Esophagus squamous epithelium (tissue), 5 donors: ENCODE measurements around the gene CCDC192. TPM values are rescaled to one million over a fixed set of nuclear protein-coding genes. Genes with fewer than 3 reads are reported as not detected.
A peak's percentile ranks its signal among the peaks of the same experiment; 100 is the strongest.

ENCODE experiments used
- DNase-seq: peaks from one replicate; lab custom pipeline; 2025; lab: John Stamatoyannopoulos, UW
- H3K27ac ChIP-seq, 4 donors: fragments of 200-600 bp; sonication (generic); one replicate each; pipeline ENCODE4 v1.5.1; 2016 to 2019; ENCODE audit warnings: mild to moderate bottlenecking in 1 of 4
- H3K27me3 ChIP-seq, 4 donors: fragments of 200-600 bp; sonication (generic); 1 replicate in 3 of 4; 2 replicates in 1 of 4; pipeline versions ENCODE4 v1.5.1 to v1.6.0; 2017 to 2021; ENCODE audit warnings: antibody characterized with exemption in 1 of 4
- H3K36me3 ChIP-seq, 3 donors: fragments of 200-600 bp; sonication (generic); one replicate each; pipeline ENCODE4 v1.5.1; 2016 to 2019
- H3K4me1 ChIP-seq, 3 donors: fragments of 200-600 bp; sonication (generic); one replicate each; pipeline ENCODE4 v1.5.1; 2017 to 2019
- H3K4me3 ChIP-seq, 4 donors: fragments of 200-600 bp; sonication (generic); 1 replicate in 3 of 4; 2 replicates in 1 of 4; pipeline ENCODE4 v1.5.1; 2016 to 2019; ENCODE audit warnings: mild to moderate bottlenecking in 2 of 4, moderate library complexity in 1 of 4
- H3K9me3 ChIP-seq, 3 donors: fragments of 200-600 bp; sonication (generic); one replicate each; pipeline ENCODE4 v1.5.1; 2016 to 2019
- POLR2A ChIP-seq, 4 donors: fragments of 450-650 bp; IDR thresholded peaks; one replicate each; pipeline ENCODE4 v1.6.1; 2017; ENCODE audit warnings: antibody characterized with exemption in 4 of 4, mild to moderate bottlenecking in 4 of 4, moderate library complexity in 3 of 4
- WGBS, 2 donors: methylation state at CpG; one replicate each; pipeline ENCODE4 v1.1.5; 2018; 5-methylcytosine and 5-hydroxymethylcytosine counted together
- intact Hi-C: fragments of 100-400 bp; cut with DNase I; formaldehyde crosslinking; loops from one replicate; pipeline ENCODE4 v1.15.0; 2022
- total RNA-seq, 4 donors: library from RNA; depleted of rRNA; stranded (reverse); fragments of >200 nt; gene quantifications; one replicate each; pipeline ENCODE4 v1.1.0, GENCODE V29; 2016
- TF ChIP-seq, protein P1 (sequence below), 6 experiments: fragments of 450-650 bp in 4 of 6; fragments of 200-600 bp in 2 of 6; sonication (generic) in 2 of 6; IDR thresholded peaks; one replicate each; pipeline ENCODE4 v1.5.1; 2016 to 2019; ENCODE audit warnings: antibody characterized with exemption in 6 of 6, mild to moderate bottlenecking in 4 of 6, moderate library complexity in 4 of 6
- donor health status: DM: yes; HTN: yes; CAD: no.

CCDC192 gene
- total RNA-seq, 4 donors from 2014 or later = not detected

DNA sequence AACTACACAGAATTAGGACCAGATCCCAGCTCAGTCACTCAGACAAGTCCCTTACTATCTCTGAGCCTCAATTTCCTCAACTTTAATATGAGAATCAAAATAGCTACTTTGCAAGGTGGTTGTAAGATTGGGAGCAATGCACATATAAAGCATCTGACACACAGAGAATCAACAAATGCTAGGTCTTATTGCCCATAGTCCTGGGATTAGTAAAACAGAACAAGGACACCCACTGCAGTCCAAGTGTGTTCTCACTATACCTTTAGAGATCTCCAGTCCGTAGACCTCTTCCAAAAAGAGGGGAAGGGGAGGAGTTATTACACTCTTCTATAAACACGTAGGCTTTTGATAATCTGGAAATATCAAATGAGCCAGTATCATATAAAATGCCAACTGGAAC lies 190.0 kb downstream of the CCDC192 start:
- peak overlapping the region in 1 of 4 donors; percentile 16 for H3K27ac ChIP-seq

DNA sequence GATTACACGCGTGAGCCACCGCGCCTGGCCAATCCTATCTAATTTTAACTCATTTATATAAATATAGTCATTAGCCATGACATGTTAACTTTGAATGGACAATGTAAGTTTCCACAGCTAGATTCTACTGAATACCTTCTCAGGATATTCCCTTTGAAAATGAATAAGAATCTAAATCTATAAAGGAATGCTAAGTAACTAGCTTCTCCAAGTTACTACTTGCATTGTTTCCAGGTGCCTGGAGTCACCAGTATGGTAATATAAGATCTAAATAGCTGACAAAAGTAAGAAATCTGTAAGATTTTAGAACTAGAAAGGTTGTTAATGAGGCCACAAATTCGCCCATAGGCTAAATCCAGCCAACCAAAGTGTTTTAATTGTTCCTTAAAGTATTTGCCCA lies 191.3 kb downstream of the CCDC192 start:
- Histone ChIP-seq H3K4me3 (no peak overlapping the region), H3K9me3 (no peaks in the 10 kb centered on the region), H3K36me3 (no peaks in the 10 kb centered on the region), H3K4me1 (peaks cover 0 to 9% (median 4%) of the 10 kb centered on the region in 3 donors), H3K27me3 (no peaks in the 10 kb centered on the region), H3K27ac (no peak overlapping the region)
- no peak for DNase-seq
- intact Hi-C loops = no loop called here
- TF ChIP-seq, protein P1, sequence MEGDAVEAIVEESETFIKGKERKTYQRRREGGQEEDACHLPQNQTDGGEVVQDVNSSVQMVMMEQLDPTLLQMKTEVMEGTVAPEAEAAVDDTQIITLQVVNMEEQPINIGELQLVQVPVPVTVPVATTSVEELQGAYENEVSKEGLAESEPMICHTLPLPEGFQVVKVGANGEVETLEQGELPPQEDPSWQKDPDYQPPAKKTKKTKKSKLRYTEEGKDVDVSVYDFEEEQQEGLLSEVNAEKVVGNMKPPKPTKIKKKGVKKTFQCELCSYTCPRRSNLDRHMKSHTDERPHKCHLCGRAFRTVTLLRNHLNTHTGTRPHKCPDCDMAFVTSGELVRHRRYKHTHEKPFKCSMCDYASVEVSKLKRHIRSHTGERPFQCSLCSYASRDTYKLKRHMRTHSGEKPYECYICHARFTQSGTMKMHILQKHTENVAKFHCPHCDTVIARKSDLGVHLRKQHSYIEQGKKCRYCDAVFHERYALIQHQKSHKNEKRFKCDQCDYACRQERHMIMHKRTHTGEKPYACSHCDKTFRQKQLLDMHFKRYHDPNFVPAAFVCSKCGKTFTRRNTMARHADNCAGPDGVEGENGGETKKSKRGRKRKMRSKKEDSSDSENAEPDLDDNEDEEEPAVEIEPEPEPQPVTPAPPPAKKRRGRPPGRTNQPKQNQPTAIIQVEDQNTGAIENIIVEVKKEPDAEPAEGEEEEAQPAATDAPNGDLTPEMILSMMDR (IDR thresholded peaks at IDR 0.05) = no peak
- TF ChIP-seq POLR2A (IDR thresholded peaks at IDR 0.05) = no peak
- WGBS, 2 donors = 78 to 91% methylated on average over 5 of the region's 5 CpGs

More for the DNA sequence above, 190.0 kb downstream of the CCDC192 start:
- Histone ChIP-seq H3K4me3 (no peak overlapping the region), H3K36me3 (no peaks in the 10 kb centered on the region), H3K4me1 (peaks cover 0 to 9% (median 4%) of the 10 kb centered on the region in 3 donors), H3K9me3 (no peaks in the 10 kb centered on the region), H3K27me3 (no peaks in the 10 kb centered on the region)
- no peak for DNase-seq
- WGBS, 2 donors = 74 to 76% methylated on average over 2 of the region's 2 CpGs
- intact Hi-C loops = no loop called here
- TF ChIP-seq POLR2A (IDR thresholded peaks at IDR 0.05) = no peak
- TF ChIP-seq, protein P1 (IDR thresholded peaks at IDR 0.05) = no peak

DNA sequence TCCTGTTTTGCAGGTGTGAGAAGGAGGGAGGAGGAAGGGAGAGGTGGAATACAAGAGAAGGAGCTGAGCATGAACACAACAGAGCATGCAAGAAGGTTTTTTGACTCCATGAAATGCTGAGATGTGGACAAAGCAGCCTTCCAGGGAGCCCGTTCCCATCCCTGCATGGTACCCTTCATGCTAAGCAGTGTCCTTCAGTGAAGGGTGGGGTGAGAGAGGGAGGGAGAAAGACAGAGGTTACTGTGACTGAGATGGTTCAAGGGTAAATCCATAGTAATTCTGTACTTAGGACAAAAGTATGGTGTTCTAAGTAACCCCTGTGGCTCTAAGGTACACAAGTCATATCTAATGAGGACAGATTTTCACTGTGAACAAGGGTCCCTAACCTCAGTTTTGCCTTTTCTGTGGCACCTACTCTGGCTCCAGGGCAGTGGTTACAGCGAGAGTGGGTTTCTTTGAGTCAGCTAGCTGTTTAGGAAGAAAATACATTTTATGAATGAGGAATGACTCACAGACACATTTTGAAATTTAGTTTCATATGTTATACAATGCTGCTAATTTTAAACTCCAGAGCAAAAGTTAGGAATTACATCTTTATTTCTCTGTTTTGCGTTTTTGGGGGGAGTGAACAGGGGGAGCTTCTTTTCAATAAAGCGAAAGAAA lies 195.5 kb downstream of the CCDC192 start:
- Histone ChIP-seq H3K36me3 (no peaks in the 10 kb centered on the region), H3K27me3 (no peaks in the 10 kb centered on the region), H3K9me3 (no peaks in the 10 kb centered on the region), H3K4me1 (no peaks in the 10 kb centered on the region), H3K27ac (no peak overlapping the region), H3K4me3 (no peak overlapping the region)
- DNase-seq = no peak
- TF ChIP-seq POLR2A (IDR thresholded peaks at IDR 0.05) = no peak
- TF ChIP-seq, protein P1 (IDR thresholded peaks at IDR 0.05) = no peak
- intact Hi-C loops = no loop called here
- WGBS, 2 donors = 76 to 78% methylated on average over 4 of the region's 4 CpGs

DNA sequence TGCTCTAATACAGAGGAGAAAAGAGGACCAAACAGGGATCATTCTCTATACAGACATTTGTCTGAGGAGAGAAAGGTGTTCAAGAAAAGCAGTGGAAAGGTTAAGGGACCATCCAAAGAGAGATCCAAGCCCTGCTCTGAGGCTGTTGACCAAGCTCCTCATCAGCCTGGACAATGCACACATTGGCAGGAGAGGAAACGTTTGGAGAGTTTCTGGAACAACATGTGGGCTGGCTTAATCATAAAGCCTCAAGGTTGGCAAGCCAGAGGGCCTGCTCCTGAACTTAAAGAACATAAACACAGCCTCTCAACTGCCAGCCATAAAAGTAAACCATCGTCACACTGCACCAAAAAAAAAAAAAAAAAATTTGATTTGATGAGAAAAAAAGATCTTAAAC lies 196.0 kb downstream of the CCDC192 start:
- WGBS, 2 donors = 31 to 44% methylated on average over 2 of the region's 2 CpGs
- H3K27me3 ChIP-seq = no peaks in the 10 kb centered on the region
- no peak for DNase-seq

DNA sequence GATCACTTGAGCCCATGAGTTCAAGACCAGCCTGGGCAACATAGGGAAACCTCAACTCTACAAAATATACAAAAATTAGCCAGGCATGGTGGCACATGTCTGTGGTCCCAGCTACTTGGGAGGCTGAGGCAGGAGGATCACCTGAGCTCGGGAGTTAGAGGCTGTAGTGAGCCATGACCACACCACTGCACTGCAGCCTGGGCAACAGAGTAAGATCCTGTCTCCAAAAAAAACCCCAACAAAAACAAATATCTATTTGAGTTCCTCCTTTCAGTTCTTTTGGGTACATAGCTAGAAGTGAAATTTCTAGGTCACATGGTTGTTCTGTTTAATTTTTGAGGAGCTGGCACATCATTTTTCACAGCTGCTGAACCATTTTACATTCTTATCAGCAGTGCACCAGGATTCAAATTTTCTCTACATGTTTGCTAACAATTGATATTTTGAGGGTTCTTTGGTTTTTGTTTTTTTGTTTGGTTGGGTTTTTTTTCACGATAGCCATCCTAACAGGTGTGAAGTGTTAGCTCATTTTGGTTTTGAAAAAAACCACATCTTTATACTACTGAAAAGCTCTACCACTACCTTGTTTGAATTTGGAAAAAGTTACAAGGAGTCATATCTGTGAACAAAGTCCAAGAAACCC lies 203.5 kb downstream of the CCDC192 start:
- Histone ChIP-seq H3K36me3 (no peaks in the 10 kb centered on the region), H3K4me3 (no peak overlapping the region), H3K9me3 (no peaks in the 10 kb centered on the region), H3K27ac (no peak overlapping the region), H3K27me3 (no peaks in the 10 kb centered on the region), H3K4me1 (no peaks in the 10 kb centered on the region)
- WGBS, 2 donors = 81 to 87% methylated on average over 2 of the region's 2 CpGs
- intact Hi-C loops = no loop called here
- no peak for TF ChIP-seq POLR2A (IDR thresholded peaks at IDR 0.05)
- TF ChIP-seq, protein P1 (IDR thresholded peaks at IDR 0.05) = no peak
- DNase-seq = no peak

More for the DNA sequence above, 196.0 kb downstream of the CCDC192 start:
- H3K4me1 ChIP-seq = no peaks in the 10 kb centered on the region
- no peaks in the 10 kb centered on the region for H3K36me3 ChIP-seq
- no peak overlapping the region for H3K27ac ChIP-seq
- intact Hi-C loops = no loop called here
- H3K9me3 ChIP-seq = no peaks in the 10 kb centered on the region
- TF ChIP-seq, protein P1 (IDR thresholded peaks at IDR 0.05) = no peak
- no peak for TF ChIP-seq POLR2A (IDR thresholded peaks at IDR 0.05)
- no peak overlapping the region for H3K4me3 ChIP-seq
